ENCODE measurements around the gene ZKSCAN5.

Gene ZKSCAN5

GRCh38 chr7:99554939-99555338, 50.5 kb downstream of the ZKSCAN5 start:
- no peak for TF ChIP-seq CTCF (IDR thresholded peaks at IDR 0.05)
- no peak for TF ChIP-seq ZFX (IDR thresholded peaks at IDR 0.05; ENCODE audit: borderline replicate concordance)
- no peak overlapping the region for H3K27ac ChIP-seq

- H3K27ac ChIP-seq: no peak overlapping the region
- TF ChIP-seq ZFX (IDR thresholded peaks at IDR 0.05; ENCODE audit: borderline replicate concordance): no peak
- TF ChIP-seq CTCF (IDR thresholded peaks at IDR 0.05): no peak
Observed at GRCh38 chr7:99557196-99557607, 52.7 kb downstream of the ZKSCAN5 start.

GRCh38 chr7:99557940-99558305, 53.5 kb downstream of the ZKSCAN5 start:
- no peak for TF ChIP-seq ZFX (IDR thresholded peaks at IDR 0.05; ENCODE audit: borderline replicate concordance)
- no peak for TF ChIP-seq CTCF (IDR thresholded peaks at IDR 0.05)
- H3K27ac ChIP-seq: no peak overlapping the region

GRCh38 chr7:99558306-99559174, 54.1 kb downstream of the ZKSCAN5 start, which contains the start of gene ZNF655:
ZNF655 (plus strand) TSS chr7:99558642; CDS start chr7:99560560, 1,918 bp downstream.
- TF ChIP-seq ZFX (IDR thresholded peaks at IDR 0.05; ENCODE audit: borderline replicate concordance) (no peak), CTCF (IDR thresholded peaks at IDR 0.05) (no peak)
- no peak within 1 kb of the TSS for H3K27ac ChIP-seq

GRCh38 chr7:99559175-99559915, 54.9 kb downstream of the ZKSCAN5 start:
- TF ChIP-seq ZFX (IDR thresholded peaks at IDR 0.05; ENCODE audit: borderline replicate concordance) (no peak), CTCF (IDR thresholded peaks at IDR 0.05) (no peak)
- no peak overlapping the region for H3K27ac ChIP-seq

GRCh38 chr7:99560834-99561736, 56.6 kb downstream of the ZKSCAN5 start:
- H3K27ac ChIP-seq: no peak overlapping the region
- TF ChIP-seq ZFX (IDR thresholded peaks at IDR 0.05; ENCODE audit: borderline replicate concordance): no peak
- no peak for TF ChIP-seq CTCF (IDR thresholded peaks at IDR 0.05)

Measured in 22Rv1 (cell line).